SK-N-SH treated with all-trans-retinoic acid at 6 μM for 48 hours (cell line): ENCODE results near the gene TRIM2.

Experiments
- ARNTL ChIP-seq: fragments of 450-650 bp; formaldehyde crosslinking; IDR thresholded peaks from 2 replicates; pipeline ENCODE4 v1.5.0; 2020; ENCODE audit warnings: low read depth, mild to moderate bottlenecking, moderate library complexity, borderline replicate concordance
- BACH2 ChIP-seq: fragments of 250-450 bp; sonication (Bioruptor Pico); IDR thresholded peaks from 2 replicates; pipeline ENCODE4 v1.9.0; 2021; ENCODE audit warnings: mild to moderate bottlenecking, borderline replicate concordance
- ESRRG ChIP-seq: fragments of 250-450 bp; sonication (Bioruptor Pico); IDR thresholded peaks from 2 replicates; pipeline ENCODE4 v1.6.1; 2021; ENCODE audit warnings: mild to moderate bottlenecking
- OSR1 ChIP-seq: fragments of 250-450 bp; sonication (Bioruptor Pico); IDR thresholded peaks from 2 replicates; pipeline ENCODE4 v1.8.0; 2022; ENCODE audit warnings: moderate library complexity, mild to moderate bottlenecking, inconsistent platforms
- PPARA ChIP-seq: fragments of 250-450 bp; sonication (Bioruptor Pico); IDR thresholded peaks from 2 replicates; pipeline ENCODE4 v1.5.0; 2020; ENCODE audit warnings: mild to moderate bottlenecking, borderline replicate concordance
- TCF4 ChIP-seq: fragments of 250-450 bp; sonication (Bioruptor Pico); IDR thresholded peaks from 2 replicates; pipeline ENCODE4 v1.8.0; 2021; ENCODE audit warnings: mild to moderate bottlenecking, moderate library complexity, borderline replicate concordance
- ZC3H10 ChIP-seq: fragments of 250-450 bp; sonication (Bioruptor Pico); IDR thresholded peaks from 2 replicates; pipeline ENCODE4 v1.5.1; 2021; ENCODE audit warnings: mild to moderate bottlenecking, moderate library complexity
- ZFP3 ChIP-seq: fragments of 250-450 bp; sonication (Bioruptor Pico); IDR thresholded peaks from 2 replicates; pipeline ENCODE4 v1.5.0; 2020; ENCODE audit warnings: mild to moderate bottlenecking, moderate library complexity
- ZFP30 ChIP-seq: fragments of 450-650 bp; formaldehyde crosslinking; IDR thresholded peaks from 2 replicates; pipeline ENCODE4 v1.5.0; 2022; ENCODE audit warnings: mild to moderate bottlenecking, moderate library complexity
- TF ChIP-seq, protein P1 (sequence below): fragments of 250-450 bp; sonication (Bioruptor Pico); IDR thresholded peaks from 2 replicates; pipeline ENCODE4 v1.5.1; 2021; ENCODE audit warnings: mild to moderate bottlenecking, moderate library complexity
- TF ChIP-seq, protein P2 (sequence below): fragments of 250-450 bp; sonication (Bioruptor Pico); IDR thresholded peaks from 2 replicates; pipeline ENCODE4 v1.5.0; 2020; ENCODE audit warnings: mild to moderate bottlenecking, moderate library complexity
- TF ChIP-seq, protein P3 (sequence below): fragments of 250-450 bp; sonication (Bioruptor Pico); IDR thresholded peaks from 2 replicates; pipeline ENCODE4 v1.8.0; 2020; ENCODE audit warnings: mild to moderate bottlenecking, moderate library complexity, borderline replicate concordance
- TF ChIP-seq, protein P4 (sequence below): fragments of 250-450 bp; sonication (Bioruptor Pico); IDR thresholded peaks from 2 replicates; pipeline ENCODE4 v1.8.0; 2021; ENCODE audit warnings: low read depth, mild to moderate bottlenecking, moderate library complexity, borderline replicate concordance
- TF ChIP-seq, protein P5 (sequence below): fragments of 250-450 bp; sonication (Bioruptor Pico); IDR thresholded peaks from 2 replicates; pipeline ENCODE4 v1.5.1; 2020; ENCODE audit warnings: low read depth, mild to moderate bottlenecking, moderate library complexity

DNA sequence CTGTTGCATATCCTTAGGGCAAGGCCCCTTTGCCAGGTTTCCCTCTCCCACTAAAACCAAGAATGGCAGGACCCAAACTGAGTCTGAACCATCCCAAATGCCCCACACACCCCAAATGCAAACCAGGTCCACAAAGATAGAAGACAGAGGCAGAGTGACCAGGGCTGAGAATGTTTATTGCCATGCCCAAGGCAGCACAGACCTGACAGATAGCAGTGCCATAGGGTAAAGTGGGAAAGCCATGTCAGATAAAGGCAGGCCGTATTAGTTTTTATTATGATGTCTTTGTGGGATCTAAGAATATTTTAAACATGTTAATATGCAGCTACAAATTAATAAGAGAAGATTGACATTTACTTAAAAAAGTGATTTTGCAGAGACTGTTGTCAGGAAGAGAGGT is 110.7 kb downstream of the TRIM2 start:
- no peak for TF ChIP-seq ZFP3 (CRISPR knock-in tag)
- TF ChIP-seq, protein P1, sequence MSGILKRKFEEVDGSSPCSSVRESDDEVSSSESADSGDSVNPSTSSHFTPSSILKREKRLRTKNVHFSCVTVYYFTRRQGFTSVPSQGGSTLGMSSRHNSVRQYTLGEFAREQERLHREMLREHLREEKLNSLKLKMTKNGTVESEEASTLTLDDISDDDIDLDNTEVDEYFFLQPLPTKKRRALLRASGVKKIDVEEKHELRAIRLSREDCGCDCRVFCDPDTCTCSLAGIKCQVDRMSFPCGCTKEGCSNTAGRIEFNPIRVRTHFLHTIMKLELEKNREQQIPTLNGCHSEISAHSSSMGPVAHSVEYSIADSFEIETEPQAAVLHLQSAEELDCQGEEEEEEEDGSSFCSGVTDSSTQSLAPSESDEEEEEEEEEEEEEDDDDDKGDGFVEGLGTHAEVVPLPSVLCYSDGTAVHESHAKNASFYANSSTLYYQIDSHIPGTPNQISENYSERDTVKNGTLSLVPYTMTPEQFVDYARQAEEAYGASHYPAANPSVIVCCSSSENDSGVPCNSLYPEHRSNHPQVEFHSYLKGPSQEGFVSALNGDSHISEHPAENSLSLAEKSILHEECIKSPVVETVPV (CRISPR knock-in tag), result no peak
- TF ChIP-seq, protein P2, sequence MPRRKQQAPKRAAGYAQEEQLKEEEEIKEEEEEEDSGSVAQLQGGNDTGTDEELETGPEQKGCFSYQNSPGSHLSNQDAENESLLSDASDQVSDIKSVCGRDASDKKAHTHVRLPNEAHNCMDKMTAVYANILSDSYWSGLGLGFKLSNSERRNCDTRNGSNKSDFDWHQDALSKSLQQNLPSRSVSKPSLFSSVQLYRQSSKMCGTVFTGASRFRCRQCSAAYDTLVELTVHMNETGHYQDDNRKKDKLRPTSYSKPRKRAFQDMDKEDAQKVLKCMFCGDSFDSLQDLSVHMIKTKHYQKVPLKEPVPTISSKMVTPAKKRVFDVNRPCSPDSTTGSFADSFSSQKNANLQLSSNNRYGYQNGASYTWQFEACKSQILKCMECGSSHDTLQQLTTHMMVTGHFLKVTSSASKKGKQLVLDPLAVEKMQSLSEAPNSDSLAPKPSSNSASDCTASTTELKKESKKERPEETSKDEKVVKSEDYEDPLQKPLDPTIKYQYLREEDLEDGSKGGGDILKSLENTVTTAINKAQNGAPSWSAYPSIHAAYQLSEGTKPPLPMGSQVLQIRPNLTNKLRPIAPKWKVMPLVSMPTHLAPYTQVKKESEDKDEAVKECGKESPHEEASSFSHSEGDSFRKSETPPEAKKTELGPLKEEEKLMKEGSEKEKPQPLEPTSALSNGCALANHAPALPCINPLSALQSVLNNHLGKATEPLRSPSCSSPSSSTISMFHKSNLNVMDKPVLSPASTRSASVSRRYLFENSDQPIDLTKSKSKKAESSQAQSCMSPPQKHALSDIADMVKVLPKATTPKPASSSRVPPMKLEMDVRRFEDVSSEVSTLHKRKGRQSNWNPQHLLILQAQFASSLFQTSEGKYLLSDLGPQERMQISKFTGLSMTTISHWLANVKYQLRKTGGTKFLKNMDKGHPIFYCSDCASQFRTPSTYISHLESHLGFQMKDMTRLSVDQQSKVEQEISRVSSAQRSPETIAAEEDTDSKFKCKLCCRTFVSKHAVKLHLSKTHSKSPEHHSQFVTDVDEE (CRISPR knock-in tag), result no peak
- TF ChIP-seq, protein P3, sequence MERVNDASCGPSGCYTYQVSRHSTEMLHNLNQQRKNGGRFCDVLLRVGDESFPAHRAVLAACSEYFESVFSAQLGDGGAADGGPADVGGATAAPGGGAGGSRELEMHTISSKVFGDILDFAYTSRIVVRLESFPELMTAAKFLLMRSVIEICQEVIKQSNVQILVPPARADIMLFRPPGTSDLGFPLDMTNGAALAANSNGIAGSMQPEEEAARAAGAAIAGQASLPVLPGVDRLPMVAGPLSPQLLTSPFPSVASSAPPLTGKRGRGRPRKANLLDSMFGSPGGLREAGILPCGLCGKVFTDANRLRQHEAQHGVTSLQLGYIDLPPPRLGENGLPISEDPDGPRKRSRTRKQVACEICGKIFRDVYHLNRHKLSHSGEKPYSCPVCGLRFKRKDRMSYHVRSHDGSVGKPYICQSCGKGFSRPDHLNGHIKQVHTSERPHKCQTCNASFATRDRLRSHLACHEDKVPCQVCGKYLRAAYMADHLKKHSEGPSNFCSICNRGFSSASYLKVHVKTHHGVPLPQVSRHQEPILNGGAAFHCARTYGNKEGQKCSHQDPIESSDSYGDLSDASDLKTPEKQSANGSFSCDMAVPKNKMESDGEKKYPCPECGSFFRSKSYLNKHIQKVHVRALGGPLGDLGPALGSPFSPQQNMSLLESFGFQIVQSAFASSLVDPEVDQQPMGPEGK (CRISPR knock-in tag), result no peak
- TF ChIP-seq TCF4 (CRISPR knock-in tag), result no peak
- TF ChIP-seq, protein P4, sequence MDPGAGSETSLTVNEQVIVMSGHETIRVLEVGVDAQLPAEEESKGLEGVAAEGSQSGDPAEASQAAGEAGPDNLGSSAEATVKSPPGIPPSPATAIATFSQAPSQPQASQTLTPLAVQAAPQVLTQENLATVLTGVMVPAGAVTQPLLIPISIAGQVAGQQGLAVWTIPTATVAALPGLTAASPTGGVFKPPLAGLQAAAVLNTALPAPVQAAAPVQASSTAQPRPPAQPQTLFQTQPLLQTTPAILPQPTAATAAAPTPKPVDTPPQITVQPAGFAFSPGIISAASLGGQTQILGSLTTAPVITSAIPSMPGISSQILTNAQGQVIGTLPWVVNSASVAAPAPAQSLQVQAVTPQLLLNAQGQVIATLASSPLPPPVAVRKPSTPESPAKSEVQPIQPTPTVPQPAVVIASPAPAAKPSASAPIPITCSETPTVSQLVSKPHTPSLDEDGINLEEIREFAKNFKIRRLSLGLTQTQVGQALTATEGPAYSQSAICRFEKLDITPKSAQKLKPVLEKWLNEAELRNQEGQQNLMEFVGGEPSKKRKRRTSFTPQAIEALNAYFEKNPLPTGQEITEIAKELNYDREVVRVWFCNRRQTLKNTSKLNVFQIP (CRISPR knock-in tag), result no peak
- no peak for TF ChIP-seq ZFP30 (CRISPR knock-in tag)
- no peak for TF ChIP-seq OSR1 (CRISPR knock-in tag)
- no peak for TF ChIP-seq ZC3H10
- TF ChIP-seq, protein P5, sequence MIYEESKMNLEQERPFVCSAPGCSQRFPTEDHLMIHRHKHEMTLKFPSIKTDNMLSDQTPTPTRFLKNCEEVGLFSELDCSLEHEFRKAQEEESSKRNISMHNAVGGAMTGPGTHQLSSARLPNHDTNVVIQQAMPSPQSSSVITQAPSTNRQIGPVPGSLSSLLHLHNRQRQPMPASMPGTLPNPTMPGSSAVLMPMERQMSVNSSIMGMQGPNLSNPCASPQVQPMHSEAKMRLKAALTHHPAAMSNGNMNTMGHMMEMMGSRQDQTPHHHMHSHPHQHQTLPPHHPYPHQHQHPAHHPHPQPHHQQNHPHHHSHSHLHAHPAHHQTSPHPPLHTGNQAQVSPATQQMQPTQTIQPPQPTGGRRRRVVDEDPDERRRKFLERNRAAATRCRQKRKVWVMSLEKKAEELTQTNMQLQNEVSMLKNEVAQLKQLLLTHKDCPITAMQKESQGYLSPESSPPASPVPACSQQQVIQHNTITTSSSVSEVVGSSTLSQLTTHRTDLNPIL (CRISPR knock-in tag), result no peak
- TF ChIP-seq ESRRG (CRISPR knock-in tag), result no peak
- TF ChIP-seq PPARA, result no peak
- no peak for TF ChIP-seq ARNTL (CRISPR knock-in tag)
- no peak for TF ChIP-seq BACH2 (CRISPR knock-in tag)
